CD4-positive, alpha-beta T cell (primary cell): ENCODE measurements around the gene SSRP1. TPM values are rescaled to one million over a fixed set of nuclear protein-coding genes. Genes with fewer than 3 reads are reported as not detected.

Experiments used
- ATAC-seq: fragments of 200-7000 bp; cut with Tn5 transposase; one replicate; pipeline ENCODE4 v1.10.0; 2022; ENCODE audit warnings: mild to moderate bottlenecking; ENCODE audit not compliant: poor library complexity
- CTCF ChIA-PET: fragments of 350-600 bp; sonication (Branson Sonifier 250); formaldehyde crosslinking; loops from one replicate; lab custom pipeline; 2021; ENCODE audit warnings: antibody characterized with exemption, inconsistent platforms; lab: Charles Lee
- POLR2A ChIA-PET: fragments of 350-600 bp; sonication (Branson Sonifier 250); formaldehyde crosslinking; loops from one replicate; lab custom pipeline; 2021; ENCODE audit warnings: antibody characterized with exemption, inconsistent platforms; lab: Charles Lee
- DNase-seq, 14 experiments: peaks; one replicate each; pipeline ENCODE4 v3.0.0-alpha.2; 2013 to 2020; ENCODE audit warnings: mixed read lengths in 2 of 14
- H3K27ac ChIP-seq, 2 donors: one replicate each; pipeline versions ENCODE4 v1.5.1 to v1.7.0; 2013; ENCODE audit warnings: low read length in 2 of 2, low read depth in 1 of 2, mild to moderate bottlenecking in 1 of 2
- H3K27me3 ChIP-seq, 2 experiments: 1 replicate in 1 of 2; 2 replicates in 1 of 2; pipeline versions ENCODE4 v1.6.1 to v1.7.0; 2013; ENCODE audit warnings: low read length in 2 of 2, control low read depth in 1 of 2, mild to moderate bottlenecking in 1 of 2, moderate library complexity in 1 of 2; ENCODE audit not compliant: insufficient read depth in 2 of 2, control insufficient read depth in 1 of 2
- H3K36me3 ChIP-seq: one replicate; pipeline ENCODE4 v1.6.1; 2013; ENCODE audit warnings: low read length, control low read depth; ENCODE audit not compliant: insufficient read depth
- H3K4me1 ChIP-seq: one replicate; pipeline ENCODE4 v1.6.1; 2013; ENCODE audit warnings: low read length, control low read depth; ENCODE audit not compliant: insufficient read depth
- H3K4me3 ChIP-seq: one replicate; pipeline ENCODE4 v1.5.1; 2013; ENCODE audit warnings: mild to moderate bottlenecking, low read length, moderate library complexity
- H3K9me3 ChIP-seq, 2 experiments: 1 replicate in 1 of 2; 2 replicates in 1 of 2; pipeline versions ENCODE4 v1.6.1 to v1.7.0; 2013; ENCODE audit warnings: low read length in 2 of 2, mild to moderate bottlenecking in 2 of 2, control low read depth in 1 of 2, moderate library complexity in 1 of 2; ENCODE audit not compliant: control insufficient read depth in 1 of 2, insufficient read depth in 1 of 2
- H3K27ac Mint-ChIP-seq: one replicate; pipeline ENCODE4 v1.8.0; 2020; ENCODE audit warnings: mixed read lengths
- H3K27me3 Mint-ChIP-seq: one replicate; pipeline ENCODE4 v1.8.0; 2021; ENCODE audit warnings: mixed read lengths
- H3K36me3 Mint-ChIP-seq: one replicate; pipeline ENCODE4 v1.8.0; 2021; ENCODE audit warnings: low read depth, mixed read lengths
- H3K4me1 Mint-ChIP-seq: one replicate; pipeline ENCODE4 v1.8.0; 2021; ENCODE audit warnings: low read depth, mixed read lengths
- H3K4me3 Mint-ChIP-seq: one replicate; pipeline ENCODE4 v1.8.0; 2020; ENCODE audit warnings: mild to moderate bottlenecking, mixed read lengths
- H3K9me3 Mint-ChIP-seq: one replicate; pipeline ENCODE4 v1.8.0; 2020; ENCODE audit warnings: mixed read lengths
- intact Hi-C, 2 experiments: fragments of 100-400 bp; cut with DNase I in 1 of 2; cut with micrococcal nuclease in 1 of 2; formaldehyde crosslinking; loops; one replicate each; pipeline versions ENCODE4 v1.15.1 to v1.9.0; 2023 to 2025; cut with DNase I, micrococcal nuclease
- total RNA-seq, 174 experiments: library from RNA in 2 of 174; stranded (reverse) in 2 of 174; gene quantifications; one replicate each; pipeline ENCODE4 v1.2.3 and lab custom pipeline; 2021 to 2026
- TF ChIP-seq, protein P1 (sequence below): fragments of 200-600 bp; IDR thresholded peaks from one replicate; pipeline ENCODE4 v1.8.0; 2022; ENCODE audit warnings: antibody characterized with exemption, mild to moderate bottlenecking

SSRP1 gene
- total RNA-seq, 2 experiments from 2014 or later = 36.7 to 41.2 TPM

GRCh38 chr11:57336111-57336666, 497 bp upstream of the SSRP1 start:
- H3K36me3 Mint-ChIP-seq = peaks cover 42% of the 10 kb centered on the region
- Histone ChIP-seq H3K27me3 (no peaks in the 10 kb centered on the region), H3K4me1 (peaks cover 29% of the 10 kb centered on the region), H3K9me3 (no peaks in the 10 kb centered on the region), H3K4me3 (peak overlapping the region; percentile 80), H3K36me3 (peaks cover 28% of the 10 kb centered on the region), H3K27ac (peak overlapping the region; percentile 72 to 85)
- TF ChIP-seq, protein P1, sequence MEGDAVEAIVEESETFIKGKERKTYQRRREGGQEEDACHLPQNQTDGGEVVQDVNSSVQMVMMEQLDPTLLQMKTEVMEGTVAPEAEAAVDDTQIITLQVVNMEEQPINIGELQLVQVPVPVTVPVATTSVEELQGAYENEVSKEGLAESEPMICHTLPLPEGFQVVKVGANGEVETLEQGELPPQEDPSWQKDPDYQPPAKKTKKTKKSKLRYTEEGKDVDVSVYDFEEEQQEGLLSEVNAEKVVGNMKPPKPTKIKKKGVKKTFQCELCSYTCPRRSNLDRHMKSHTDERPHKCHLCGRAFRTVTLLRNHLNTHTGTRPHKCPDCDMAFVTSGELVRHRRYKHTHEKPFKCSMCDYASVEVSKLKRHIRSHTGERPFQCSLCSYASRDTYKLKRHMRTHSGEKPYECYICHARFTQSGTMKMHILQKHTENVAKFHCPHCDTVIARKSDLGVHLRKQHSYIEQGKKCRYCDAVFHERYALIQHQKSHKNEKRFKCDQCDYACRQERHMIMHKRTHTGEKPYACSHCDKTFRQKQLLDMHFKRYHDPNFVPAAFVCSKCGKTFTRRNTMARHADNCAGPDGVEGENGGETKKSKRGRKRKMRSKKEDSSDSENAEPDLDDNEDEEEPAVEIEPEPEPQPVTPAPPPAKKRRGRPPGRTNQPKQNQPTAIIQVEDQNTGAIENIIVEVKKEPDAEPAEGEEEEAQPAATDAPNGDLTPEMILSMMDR = no peak
- DNase-seq (peak in 3 of 14 experiments; percentile 11 to 29 (median 26)), ATAC-seq (peak; percentile 35)
- peak overlapping the region; percentile 96 for H3K27ac Mint-ChIP-seq
- H3K27me3 Mint-ChIP-seq = no peaks in the 10 kb centered on the region
- POLR2A ChIA-PET = interaction anchor here (0.6 to 5.2 kb wide), 6 partner anchors 11 to 1242 kb away, joined by 3 to 107 read pairs (median 4); partner anchors contain the start of genes SELENOH and TNKS1BP1
- intact Hi-C loops = loop anchor here (2.0 to 10.0 kb wide), 6 partner anchors 86 to 1809 kb away; partner anchors contain the start of genes FAM111A (in 1 of the 2), MED19 (in 1 of the 2), TIMM10 (in 1 of the 2) and TMX2 (in 1 of the 2)
- H3K4me1 Mint-ChIP-seq = peaks cover 29% of the 10 kb centered on the region
- no peaks in the 10 kb centered on the region for H3K9me3 Mint-ChIP-seq
- CTCF ChIA-PET = interaction anchor here (1.5 kb wide), 1 partner anchor 321 kb away, joined by 3 read pairs; the partner anchor contains the start of gene CLP1
- H3K4me3 Mint-ChIP-seq = peak overlapping the region; percentile 89

DNA sequence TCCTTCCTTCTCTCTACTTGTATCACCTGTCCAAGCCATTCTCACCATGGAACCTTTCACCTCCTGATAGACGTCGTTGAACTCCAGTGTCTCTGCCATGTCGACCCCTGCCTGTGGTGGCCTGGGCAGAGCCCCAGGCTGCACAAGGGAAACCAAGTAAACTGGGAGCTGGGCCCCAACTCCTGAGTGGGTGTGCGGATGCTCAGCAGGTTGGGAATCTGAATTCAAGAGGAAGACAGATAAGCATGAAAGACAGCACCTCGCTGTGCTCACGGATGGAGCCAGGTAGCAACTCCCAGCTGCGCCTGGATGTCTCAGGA, 709 bp downstream of the SSRP1 start:
- no peak for DNase-seq
- ATAC-seq = no peak
- H3K4me3 Mint-ChIP-seq = peak overlapping the region; percentile 89
- H3K27ac Mint-ChIP-seq = peak overlapping the region; percentile 96
- Histone ChIP-seq H3K27me3 (no peaks in the 10 kb centered on the region), H3K36me3 (peaks cover 40% of the 10 kb centered on the region), H3K4me3 (peak overlapping the region; percentile 80), H3K9me3 (no peaks in the 10 kb centered on the region), H3K4me1 (peaks cover 29% of the 10 kb centered on the region), H3K27ac (peak overlapping the region; percentile 65 to 72)
- peaks cover 33% of the 10 kb centered on the region for H3K4me1 Mint-ChIP-seq
- intact Hi-C loops = loop anchor here (1.0 to 10.0 kb wide), 7 partner anchors 10 to 1810 kb away; partner anchors contain the start of genes FAM111A (in 1 of the 2), MED19 (in 1 of the 2), TMX2 (in 1 of the 2) and ZDHHC5 (in 1 of the 2)
- TF ChIP-seq, protein P1 = no peak
- ChIA-PET CTCF (interaction anchor here (1.5 kb wide), 2 partner anchors 9 to 322 kb away, joined by 3 to 14 read pairs; partner anchors contain the start of genes CLP1 and TNKS1BP1), POLR2A (interaction anchor here (0.8 to 5.2 kb wide), 7 partner anchors 9 to 1837 kb away, joined by 3 to 107 read pairs (median 4); partner anchors contain the start of genes DTX4, SELENOH, TNKS1BP1 and UBE2L6)
- no peaks in the 10 kb centered on the region for H3K27me3 Mint-ChIP-seq
- no peaks in the 10 kb centered on the region for H3K9me3 Mint-ChIP-seq
- peaks cover 54% of the 10 kb centered on the region for H3K36me3 Mint-ChIP-seq

- POLR2A ChIA-PET = interaction anchor here (5.2 kb wide), 1 partner anchor 7 kb away, joined by 107 read pairs; the partner anchor contains the start of gene TNKS1BP1
- DNase-seq = no peak
- H3K4me3 Mint-ChIP-seq = peak overlapping the region; percentile 11
- H3K4me3 ChIP-seq = no peak overlapping the region
- no peak overlapping the region for H3K27ac ChIP-seq
- peaks cover 75% of the 10 kb centered on the region for H3K36me3 Mint-ChIP-seq
- H3K9me3 ChIP-seq = no peaks in the 10 kb centered on the region
- H3K4me1 ChIP-seq = peaks cover 29% of the 10 kb centered on the region
- H3K27ac Mint-ChIP-seq = no peak overlapping the region
- TF ChIP-seq, protein P1 = no peak
- CTCF ChIA-PET = interaction anchor here (1.2 kb wide), 1 partner anchor 8 kb away, joined by 3 read pairs; the partner anchor contains the start of gene TNKS1BP1
- H3K4me1 Mint-ChIP-seq = peaks cover 33% of the 10 kb centered on the region
- intact Hi-C loops = loop anchor here in 1 of 2 experiments (10.0 kb wide), 2 partner anchors 382 to 1812 kb away; partner anchors contain the start of genes FAM111A, MED19 and TMX2
- H3K9me3 Mint-ChIP-seq = no peaks in the 10 kb centered on the region
- no peak for ATAC-seq
- H3K27me3 ChIP-seq = no peaks in the 10 kb centered on the region
- peaks cover 61% of the 10 kb centered on the region for H3K36me3 ChIP-seq
- no peaks in the 10 kb centered on the region for H3K27me3 Mint-ChIP-seq
These were observed 2.8 kb downstream of the SSRP1 start for GRCh38 chr11:57332694-57333440.
